CD4-positive, alpha-beta T cell treated with Interleukin-1 beta for 1 hour (primary cell): ENCODE measurements around the gene RYR2.
"Not testable (repeated sequence)": the region's sequence is repeated elsewhere in the genome, so short reads cannot be mapped to it uniquely, and the experiment has no call there.

Experiments
- DNase-seq, 2 donors: peaks; one replicate each; pipeline ENCODE4 v3.0.0-alpha.2; 2020 to 2022

The RYR2 gene

GRCh38 chr1:237270353-237270752, 228.4 kb downstream of the RYR2 start:
- no peak for DNase-seq

- not testable (repeated sequence) for DNase-seq
These were observed 236.0 kb downstream of the RYR2 start for GRCh38 chr1:237277994-237278393.

- DNase-seq, result no peak
These were observed 237.6 kb downstream of the RYR2 start for GRCh38 chr1:237279629-237280028.

GRCh38 chr1:237281481-237281880, 239.5 kb downstream of the RYR2 start:
- DNase-seq, result no peak

- DNase-seq, result no peak
These were observed 240.3 kb downstream of the RYR2 start for GRCh38 chr1:237282208-237282783.

GRCh38 chr1:237287876-237288521, 246.0 kb downstream of the RYR2 start:
- no peak for DNase-seq

GRCh38 chr1:237293804-237294203, 251.8 kb downstream of the RYR2 start:
- no peak for DNase-seq

- no peak for DNase-seq
These were observed 254.9 kb downstream of the RYR2 start for GRCh38 chr1:237296861-237297260.

- DNase-seq, result no peak
These were observed 258.7 kb downstream of the RYR2 start for GRCh38 chr1:237300642-237301041.

- DNase-seq, result no peak
These were observed 261.9 kb downstream of the RYR2 start for GRCh38 chr1:237303929-237304328.

- no peak for DNase-seq
These were observed 264.7 kb downstream of the RYR2 start for GRCh38 chr1:237306726-237307125.

- no peak for DNase-seq
These were observed 267.7 kb downstream of the RYR2 start for GRCh38 chr1:237309595-237310118.

GRCh38 chr1:237316352-237316751, 274.4 kb downstream of the RYR2 start:
- DNase-seq, result no peak

- no peak for DNase-seq
These were observed 276.8 kb downstream of the RYR2 start for GRCh38 chr1:237318748-237319147.

GRCh38 chr1:237320890-237321289, 278.9 kb downstream of the RYR2 start:
- DNase-seq, result no peak

GRCh38 chr1:237324226-237324625, 282.2 kb downstream of the RYR2 start:
- DNase-seq, result no peak

GRCh38 chr1:237327061-237327460, 285.1 kb downstream of the RYR2 start:
- DNase-seq, result no peak

GRCh38 chr1:237340892-237341291, 298.9 kb downstream of the RYR2 start:
- no peak for DNase-seq

- no peak for DNase-seq
These were observed 299.4 kb downstream of the RYR2 start for GRCh38 chr1:237341391-237341790.

- DNase-seq, result no peak
These were observed 300.7 kb downstream of the RYR2 start for GRCh38 chr1:237342730-237343129.

GRCh38 chr1:237352747-237353146, 310.8 kb downstream of the RYR2 start:
- no peak for DNase-seq

GRCh38 chr1:237353918-237354317, 311.9 kb downstream of the RYR2 start:
- DNase-seq, result no peak

GRCh38 chr1:237355022-237355421, 313.0 kb downstream of the RYR2 start:
- no peak for DNase-seq

- DNase-seq, result no peak
These were observed 316.6 kb downstream of the RYR2 start for GRCh38 chr1:237358555-237358954.

GRCh38 chr1:237367758-237368157, 325.8 kb downstream of the RYR2 start:
- DNase-seq, result no peak
